ENCODE data around the gene C1QTNF12.

DNA sequence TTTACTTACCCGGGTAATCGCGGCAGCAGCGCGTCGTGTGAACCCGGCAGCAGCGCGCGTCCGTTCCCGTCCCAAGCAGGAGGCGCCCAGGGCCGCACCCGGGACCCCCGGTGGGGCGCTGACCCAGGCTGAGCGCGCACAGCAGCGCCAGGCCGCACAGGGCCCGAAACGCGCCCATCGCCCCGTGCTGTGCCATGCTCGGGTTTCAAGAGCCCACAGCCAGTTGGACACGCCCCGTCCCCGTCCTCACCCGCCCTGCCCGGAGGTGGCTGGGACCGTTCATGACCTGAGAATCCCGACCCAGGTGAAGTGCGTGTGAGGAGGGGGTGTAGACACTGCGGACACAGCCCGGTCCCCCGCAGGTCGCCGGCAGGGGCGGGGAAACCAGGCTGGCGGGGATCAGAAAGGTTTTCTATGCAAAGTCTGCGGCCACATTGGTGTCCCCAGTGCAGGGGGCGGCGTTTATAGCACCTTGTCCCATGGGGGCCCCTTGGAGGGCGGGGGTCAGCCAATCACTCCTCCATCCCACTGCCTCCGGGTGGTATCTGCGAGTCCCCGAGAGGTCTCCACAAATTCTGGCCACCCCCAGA, 40.1 kb downstream of the C1QTNF12 start, which contains the start of gene TNFRSF18:
- TF ChIP-seq, protein P1, sequence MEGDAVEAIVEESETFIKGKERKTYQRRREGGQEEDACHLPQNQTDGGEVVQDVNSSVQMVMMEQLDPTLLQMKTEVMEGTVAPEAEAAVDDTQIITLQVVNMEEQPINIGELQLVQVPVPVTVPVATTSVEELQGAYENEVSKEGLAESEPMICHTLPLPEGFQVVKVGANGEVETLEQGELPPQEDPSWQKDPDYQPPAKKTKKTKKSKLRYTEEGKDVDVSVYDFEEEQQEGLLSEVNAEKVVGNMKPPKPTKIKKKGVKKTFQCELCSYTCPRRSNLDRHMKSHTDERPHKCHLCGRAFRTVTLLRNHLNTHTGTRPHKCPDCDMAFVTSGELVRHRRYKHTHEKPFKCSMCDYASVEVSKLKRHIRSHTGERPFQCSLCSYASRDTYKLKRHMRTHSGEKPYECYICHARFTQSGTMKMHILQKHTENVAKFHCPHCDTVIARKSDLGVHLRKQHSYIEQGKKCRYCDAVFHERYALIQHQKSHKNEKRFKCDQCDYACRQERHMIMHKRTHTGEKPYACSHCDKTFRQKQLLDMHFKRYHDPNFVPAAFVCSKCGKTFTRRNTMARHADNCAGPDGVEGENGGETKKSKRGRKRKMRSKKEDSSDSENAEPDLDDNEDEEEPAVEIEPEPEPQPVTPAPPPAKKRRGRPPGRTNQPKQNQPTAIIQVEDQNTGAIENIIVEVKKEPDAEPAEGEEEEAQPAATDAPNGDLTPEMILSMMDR (IDR thresholded peaks at IDR 0.05; ENCODE audit: poor library complexity) = no peak
- no peak for TF ChIP-seq EZH2 (IDR thresholded peaks at IDR 0.05; ENCODE audit: borderline replicate concordance)
